ENCODE measurements around the gene GTF2H3.

GTF2H3 gene

GRCh38 chr12:123608182-123608581, 25.4 kb upstream of the GTF2H3 start:
- TF ChIP-seq MYC (IDR thresholded peaks at IDR 0.05; ENCODE audit: low read depth, low read length) (no peak), MAX (IDR thresholded peaks at IDR 0.05; ENCODE audit: low read depth, low read length) (no peak), CTCF (IDR thresholded peaks at IDR 0.05; ENCODE audit: low read depth, low read length) (no peak), POLR2A (IDR thresholded peaks at IDR 0.05; ENCODE audit: extremely low read depth, insufficient read length) (no peak)
- no peak for DNase-seq (ENCODE audit: low read depth)
- no peak overlapping the region for H3K4me3 ChIP-seq (ENCODE audit: low read depth, low read length)

GRCh38 chr12:123614110-123614509, 19.5 kb upstream of the GTF2H3 start:
- H3K4me3 ChIP-seq (ENCODE audit: low read depth, low read length) = no peak overlapping the region
- no peak for DNase-seq (ENCODE audit: low read depth)
- TF ChIP-seq MYC (IDR thresholded peaks at IDR 0.05; ENCODE audit: low read depth, low read length) = no peak
- TF ChIP-seq POLR2A (IDR thresholded peaks at IDR 0.05; ENCODE audit: extremely low read depth, insufficient read length) = no peak
- TF ChIP-seq CTCF (IDR thresholded peaks at IDR 0.05; ENCODE audit: low read depth, low read length) = no peak
- no peak for TF ChIP-seq MAX (IDR thresholded peaks at IDR 0.05; ENCODE audit: low read depth, low read length)

GRCh38 chr12:123614531-123614930, 19.1 kb upstream of the GTF2H3 start:
- no peak for DNase-seq (ENCODE audit: low read depth)
- no peak for TF ChIP-seq MAX (IDR thresholded peaks at IDR 0.05; ENCODE audit: low read depth, low read length)
- TF ChIP-seq CTCF (IDR thresholded peaks at IDR 0.05; ENCODE audit: low read depth, low read length) = no peak
- no peak for TF ChIP-seq POLR2A (IDR thresholded peaks at IDR 0.05; ENCODE audit: extremely low read depth, insufficient read length)
- no peak for TF ChIP-seq MYC (IDR thresholded peaks at IDR 0.05; ENCODE audit: low read depth, low read length)
- no peak overlapping the region for H3K4me3 ChIP-seq (ENCODE audit: low read depth, low read length)

- TF ChIP-seq MAX (IDR thresholded peaks at IDR 0.05; ENCODE audit: low read depth, low read length) (no peak), CTCF (IDR thresholded peaks at IDR 0.05; ENCODE audit: low read depth, low read length) (no peak), POLR2A (IDR thresholded peaks at IDR 0.05; ENCODE audit: extremely low read depth, insufficient read length) (no peak), MYC (IDR thresholded peaks at IDR 0.05; ENCODE audit: low read depth, low read length) (no peak)
- no peak overlapping the region for H3K4me3 ChIP-seq (ENCODE audit: low read depth, low read length)
- DNase-seq (ENCODE audit: low read depth) = no peak
Observed at GRCh38 chr12:123617144-123617543, 16.5 kb upstream of the GTF2H3 start.

- no peak for DNase-seq (ENCODE audit: low read depth)
- H3K4me3 ChIP-seq (ENCODE audit: low read depth, low read length) = no peak overlapping the region
- TF ChIP-seq POLR2A (IDR thresholded peaks at IDR 0.05; ENCODE audit: extremely low read depth, insufficient read length) (no peak), MYC (IDR thresholded peaks at IDR 0.05; ENCODE audit: low read depth, low read length) (no peak), CTCF (IDR thresholded peaks at IDR 0.05; ENCODE audit: low read depth, low read length) (no peak), MAX (IDR thresholded peaks at IDR 0.05; ENCODE audit: low read depth, low read length) (no peak)
Observed at GRCh38 chr12:123617580-123617979, 16.0 kb upstream of the GTF2H3 start.

GRCh38 chr12:123621101-123621500, 12.5 kb upstream of the GTF2H3 start:
- no peak for DNase-seq (ENCODE audit: low read depth)
- no peak for TF ChIP-seq POLR2A (IDR thresholded peaks at IDR 0.05; ENCODE audit: extremely low read depth, insufficient read length)
- TF ChIP-seq MYC (IDR thresholded peaks at IDR 0.05; ENCODE audit: low read depth, low read length) = no peak
- no peak for TF ChIP-seq MAX (IDR thresholded peaks at IDR 0.05; ENCODE audit: low read depth, low read length)
- TF ChIP-seq CTCF (IDR thresholded peaks at IDR 0.05; ENCODE audit: low read depth, low read length) = no peak
- H3K4me3 ChIP-seq (ENCODE audit: low read depth, low read length) = no peak overlapping the region

Data from NB4 (cell line).